GM23248 (cell line): ENCODE results near the gene CARMIL1.

Experiments used
- EZH2 ChIP-seq: fragments of 200-600 bp; sonication (generic); IDR thresholded peaks from 2 replicates; pipeline ENCODE4 v1.6.1; 2018; ENCODE audit warnings: antibody characterized with exemption, mild to moderate bottlenecking; ENCODE audit not compliant: insufficient read depth, poor library complexity, severe bottlenecking
- EZH2phosphoT487 ChIP-seq: fragments of 200-600 bp; sonication (generic); IDR thresholded peaks from 2 replicates; pipeline ENCODE4 v1.6.1; 2018; ENCODE audit warnings: antibody characterized with exemption, moderate library complexity, mild to moderate bottlenecking, low read depth; ENCODE audit not compliant: insufficient read depth

DNA sequence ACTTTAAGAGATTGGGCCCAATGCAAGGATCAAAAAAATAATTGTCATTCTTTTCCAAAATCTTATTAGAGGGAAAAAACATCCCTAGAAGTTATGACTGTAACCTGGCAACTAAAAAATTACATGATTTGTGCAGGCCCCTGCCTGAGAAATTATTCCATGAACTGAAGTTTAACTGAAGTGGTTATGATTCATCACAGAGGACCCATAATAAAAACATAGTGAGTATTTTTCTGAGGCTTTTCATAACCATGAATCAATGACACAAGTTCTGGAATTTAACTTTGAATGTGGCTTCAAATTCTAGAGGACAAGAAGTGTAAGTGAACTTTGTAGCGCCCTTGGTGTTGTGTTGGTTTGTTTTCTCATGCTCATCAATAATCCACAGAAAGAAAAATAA is 31.1 kb upstream of the CARMIL1 start:
- no peak for TF ChIP-seq EZH2phosphoT487
- no peak for TF ChIP-seq EZH2
